GM12878 (cell line): ENCODE measurements around the gene EMX1. TPM values are rescaled to one million over a fixed set of nuclear protein-coding genes. Genes with fewer than 3 reads are reported as not detected.

Source experiments
- ATAC-seq: fragments of 200-7000 bp; cut with Tn5 transposase; 3 replicates; pipeline ENCODE4 v1.9.1; 2020; ENCODE audit warnings: mild to moderate bottlenecking, moderate library complexity
- BruUV-seq: library from RNA; stranded (reverse); fragments of 400-500 nt; replicated peaks from 2 replicates; lab custom pipeline; 2021; lab: Mats Ljungman, UMichigan
- CTCF ChIA-PET: fragments of 300-600 bp; sonication (Branson Sonifier 250); formaldehyde crosslinking; extraction: SDS; loops from one replicate; lab custom pipeline; 2021; ENCODE audit warnings: inconsistent platforms; lab: Yijun Ruan, JAX
- POLR2A ChIA-PET: fragments of 350-600 bp; formaldehyde crosslinking; extraction: SDS; loops from one replicate; lab custom pipeline; 2021; ENCODE audit warnings: inconsistent platforms; lab: Charles Lee
- RAD21 ChIA-PET: fragments of 300-600 bp; sonication (Branson Sonifier 250); formaldehyde crosslinking; loops from one replicate; lab custom pipeline; 2023; ENCODE audit warnings: antibody characterized with exemption; ENCODE audit not compliant: unreplicated experiment; lab: Charles Lee
- SMC1A ChIA-PET: fragments of 300-600 bp; sonication (Branson Sonifier 250); formaldehyde crosslinking; loops from one replicate; lab custom pipeline; 2023; ENCODE audit not compliant: unreplicated experiment, uncharacterized antibody; lab: Charles Lee
- DNase-seq: peaks from one replicate; pipeline ENCODE4 v3.0.0-alpha.2; 2011; ENCODE audit warnings: low read depth, low spot score
- FAIRE-seq: peaks from 3 replicates; lab custom pipeline; 2011; peaks lifted over from hg19 to GRCh38; lab: Jason Lieb, UNC
- H2AFZ ChIP-seq: 2 replicates; pipeline ENCODE4 v1.6.0; 2011; ENCODE audit warnings: low read depth, low read length, control low read depth; ENCODE audit not compliant: control insufficient read depth
- H3K27ac ChIP-seq: 2 replicates; pipeline ENCODE4 v1.5.1; 2011; ENCODE audit warnings: control low read depth; ENCODE audit not compliant: control insufficient read depth, insufficient read depth
- H3K27me3 ChIP-seq, 2 experiments: replicated peaks in 1 of 2; 2 replicates each; pipeline versions ENCODE4 v1.6.0 to v1.6.1; 2011; ENCODE audit warnings: low read length in 1 of 2; ENCODE audit not compliant: control insufficient read depth in 2 of 2, insufficient read depth in 2 of 2
- H3K36me3 ChIP-seq, 2 experiments: 2 replicates each; pipeline ENCODE4 v1.5.1; 2011; ENCODE audit warnings: low read length in 1 of 2; ENCODE audit not compliant: control insufficient read depth in 2 of 2, insufficient read depth in 2 of 2
- H3K4me1 ChIP-seq: 2 replicates; pipeline ENCODE4 v1.6.1; 2011; ENCODE audit warnings: mild to moderate bottlenecking, low read length, moderate library complexity, mixed read lengths; ENCODE audit not compliant: control insufficient read depth, insufficient read depth
- H3K4me2 ChIP-seq: 2 replicates; pipeline ENCODE4 v1.6.0; 2011; ENCODE audit warnings: control low read depth; ENCODE audit not compliant: control insufficient read depth, insufficient read depth
- H3K4me3 ChIP-seq: fragments of 200-600 bp; sonication (generic); 2 replicates; pipeline ENCODE4 v1.5.1; 2016
- H3K79me2 ChIP-seq: 2 replicates; pipeline ENCODE4 v1.6.0; 2011; ENCODE audit warnings: low read length; ENCODE audit not compliant: control insufficient read depth, insufficient read depth
- H3K9ac ChIP-seq: 2 replicates; pipeline ENCODE4 v1.8.0; 2011; ENCODE audit warnings: low read length, control low read depth, mixed read lengths; ENCODE audit not compliant: control insufficient read depth, insufficient read depth
- H3K9me3 ChIP-seq: replicated peaks from 3 replicates; pipeline ENCODE4 v1.5.1; 2011; ENCODE audit warnings: mild to moderate bottlenecking, low read length; ENCODE audit not compliant: control insufficient read depth, insufficient read depth
- H4K20me1 ChIP-seq: 2 replicates; pipeline ENCODE4 v1.6.0; 2011; ENCODE audit not compliant: control insufficient read depth, insufficient read depth
- CBX3 ChIP-seq: fragments of 200-600 bp; sonication (generic); IDR thresholded peaks from 2 replicates; pipeline ENCODE4 v1.6.1; 2016; ENCODE audit warnings: low read depth, borderline replicate concordance
- ESRRA ChIP-seq: IDR thresholded peaks from 2 replicates; pipeline ENCODE4 v1.6.1; 2012; ENCODE audit warnings: mild to moderate bottlenecking, low read length, improper control_type of control experiment
- JUND ChIP-seq: IDR thresholded peaks from 2 replicates; pipeline ENCODE4 v1.6.1; 2012; ENCODE audit warnings: low read depth, mild to moderate bottlenecking, low read length, improper control_type of control experiment, moderate library complexity
- RAD51 ChIP-seq: fragments of 450-650 bp; IDR thresholded peaks from 2 replicates; pipeline ENCODE4 v1.6.1; 2016; ENCODE audit warnings: moderate library complexity, mild to moderate bottlenecking, inconsistent platforms
- SPI1 ChIP-seq: IDR thresholded peaks from 2 replicates; pipeline ENCODE4 v1.6.1; 2011; ENCODE audit warnings: low read depth, mild to moderate bottlenecking, low read length, moderate library complexity, borderline replicate concordance; ENCODE audit not compliant: insufficient read depth
- ZNF207 ChIP-seq: fragments of 450-650 bp; IDR thresholded peaks from 2 replicates; pipeline ENCODE4 v1.6.1; 2014; ENCODE audit warnings: antibody characterized with exemption, mild to moderate bottlenecking, borderline replicate concordance
- WGBS: methylation state at CpG from one replicate; pipeline ENCODE4 v1.1.6; 2016; ENCODE audit warnings: low lambda C conversion rate; ENCODE audit not compliant: insufficient replicate concordance, insufficient coverage; ENCODE audit errors: missing lambda C conversion rate; 5-methylcytosine and 5-hydroxymethylcytosine counted together
- in situ Hi-C: fragments of 300-500 bp; cut with MboI; formaldehyde crosslinking; loops from 9 replicates; pipeline ENCODE4 v1.14.3; 2018; ENCODE audit warnings: mixed read lengths
- intact Hi-C: fragments of 100-400 bp; cut with micrococcal nuclease; formaldehyde crosslinking; loops from one replicate; pipeline ENCODE4 v1.14.2; 2022; ENCODE audit not compliant: unreplicated experiment
- polyA plus RNA-seq, 11 experiments: library from polyadenylated mRNA; depleted of rRNA in 4 of 11; unstranded in 6 of 11; stranded (reverse) in 5 of 11; fragments of >200 nt; fragmentation: Nextera tagmentation in 4 of 11; fragmentation: Illumina TruSeq in 1 of 11; extraction: Ambion mirVana in 4 of 11; extraction: Trizol in 1 of 11; gene quantifications; 1 replicate in 1 of 11; 2 replicates in 10 of 11; pipeline versions ENCODE4 v1.2.1 to v1.2.3, GENCODE V29; 2011 to 2016; ENCODE audit warnings: inconsistent platforms in 2 of 11, missing spikeins in 2 of 11, low read depth in 1 of 11
- total RNA-seq, 4 experiments: library from RNA; depleted of rRNA in 3 of 4; stranded (reverse); fragments of >200 nt in 3 of 4; fragmentation: Illumina TruSeq in 1 of 4; extraction: Trizol in 1 of 4; gene quantifications; 2 replicates each; pipeline versions ENCODE4 v1.2.1 to v1.2.3, GENCODE V29; 2013 to 2021

EMX1 gene
- total and polyA plus RNA-seq, 10 of the 15 experiments (the other 5 are each of a cell fraction or from before 2014, with no cell fraction given), result 0.07 to 5.1 (median 1.2) TPM; not detected in 1

DNA sequence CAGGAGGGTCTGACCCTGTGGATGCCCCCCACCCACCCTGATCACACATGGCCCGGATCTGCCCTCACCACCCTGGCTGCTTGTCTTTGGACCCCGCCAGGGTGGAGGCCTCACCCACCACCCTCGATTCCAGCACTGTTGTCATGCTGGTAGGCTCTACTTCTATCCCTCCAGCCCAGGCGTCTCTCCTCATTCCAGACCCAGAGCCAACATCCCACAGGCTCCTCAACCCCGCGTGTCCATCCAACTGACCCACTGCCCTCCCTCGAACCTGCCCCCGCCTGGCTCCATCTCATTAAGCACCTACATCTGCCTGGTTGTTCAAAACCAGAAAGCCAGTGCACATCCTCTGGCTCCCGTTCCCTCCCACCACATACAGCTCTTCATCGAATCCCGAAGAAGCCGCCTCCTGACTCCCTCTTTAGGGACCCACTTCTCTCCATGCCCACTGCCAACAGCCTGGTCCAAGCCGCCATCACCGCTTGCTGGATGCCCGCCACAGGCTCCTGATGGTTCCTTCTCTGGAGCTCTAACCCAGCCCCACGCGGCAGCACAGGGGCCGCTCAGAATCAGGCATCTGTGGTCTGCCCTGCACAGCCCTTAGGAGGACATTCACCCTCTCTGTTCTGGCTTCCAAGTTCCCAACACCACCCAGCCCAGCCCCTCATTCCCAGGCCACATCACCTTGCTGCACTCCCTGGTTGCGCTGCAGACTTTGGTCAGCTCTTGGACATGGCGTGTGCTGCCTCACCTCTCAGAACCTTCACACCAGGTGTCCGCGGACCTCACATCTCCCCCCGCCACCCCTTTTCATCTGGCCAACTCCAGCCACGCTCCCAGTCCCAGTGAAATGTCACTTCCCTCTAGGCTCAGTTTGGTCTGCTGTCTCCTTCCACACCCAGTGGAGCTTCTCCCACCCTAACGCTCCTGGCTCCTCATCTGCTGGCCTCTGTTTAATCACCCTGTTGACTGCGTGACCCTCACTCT is 43.0 kb downstream of the EMX1 start:
- Histone ChIP-seq H3K4me2 (no peak overlapping the region), H3K27ac (no peak overlapping the region), H3K9me3 (no peaks in the 10 kb centered on the region), H3K9ac (no peak overlapping the region), H3K79me2 (no peaks in the 10 kb centered on the region), H2AFZ (no peak overlapping the region), H3K4me3 (no peak overlapping the region), H4K20me1 (no peaks in the 10 kb centered on the region; the same call in 1 of the 2 replicates), H3K36me3 (no peaks in the 10 kb centered on the region), H3K27me3 (no peaks in the 10 kb centered on the region; a peak in 1 of 4 replicates), H3K4me1 (no peaks in the 10 kb centered on the region)
- no peak for DNase-seq
- TF ChIP-seq JUND (no peak), ZNF207 (no peak), SPI1 (no peak), RAD51 (no peak), CBX3 (no peak), ESRRA (no peak)
- no TSS peak for BruUV-seq
- in situ Hi-C loops (no loop called here), intact Hi-C loops (no loop called here)
- ChIA-PET POLR2A (no interaction called here), SMC1A (interaction anchor here (0.5 kb wide), 1 partner anchor 1212 kb away, joined by 3 read pairs; no protein-coding TSS in a partner anchor), RAD21 (no interaction called here), CTCF (no interaction called here)
- ATAC-seq, result no peak
- 75% methylated on average over 26 of the region's 26 CpGs for WGBS
- no peak for FAIRE-seq
